Activated CD8-positive, alpha-beta memory T cell treated with anti-CD3 and anti-CD28 coated beads for 36 hours (primary cell): ENCODE data around the gene ARL15. TPM values are rescaled to one million over a fixed set of nuclear protein-coding genes. Genes with fewer than 3 reads are reported as not detected.
"Not testable (repeated sequence)": the region's sequence is repeated elsewhere in the genome, so short reads cannot be mapped to it uniquely, and the experiment has no call there.

Source experiments
- CTCF ChIA-PET: fragments of 350-600 bp; sonication (Branson Sonifier 250); formaldehyde crosslinking; loops from one replicate; lab custom pipeline; 2021; ENCODE audit warnings: antibody characterized with exemption; lab: Charles Lee
- POLR2A ChIA-PET: fragments of 350-600 bp; sonication (Branson Sonifier 250); formaldehyde crosslinking; loops from one replicate; lab custom pipeline; 2021; ENCODE audit warnings: antibody characterized with exemption; lab: Charles Lee
- total RNA-seq, 2 experiments: library from RNA; stranded (reverse); gene quantifications; one replicate each; pipeline ENCODE4 v1.2.3, GENCODE V29; 2021

Gene ARL15
- total RNA-seq, 2 experiments from 2014 or later: 5.5 to 6.4 TPM

GRCh38 chr5:53983568-53984460 is 326.6 kb downstream of the ARL15 start:
- CTCF ChIA-PET: no interaction called here
- POLR2A ChIA-PET: no interaction called here

- POLR2A ChIA-PET, CTCF ChIA-PET: not testable (repeated sequence)
Measured at GRCh38 chr5:53982319-53982718, 328.1 kb downstream of the ARL15 start.

GRCh38 chr5:53980061-53980460 is 330.3 kb downstream of the ARL15 start:
- ChIA-PET CTCF (no interaction called here), POLR2A (no interaction called here)

GRCh38 chr5:53974021-53974420 is 336.4 kb downstream of the ARL15 start:
- POLR2A ChIA-PET: no interaction called here
- CTCF ChIA-PET: no interaction called here

GRCh38 chr5:53972314-53972713 is 338.1 kb downstream of the ARL15 start:
- POLR2A ChIA-PET: no interaction called here
- CTCF ChIA-PET: no interaction called here

- POLR2A ChIA-PET: no interaction called here
- CTCF ChIA-PET: no interaction called here
Measured at GRCh38 chr5:53971551-53971950, 338.8 kb downstream of the ARL15 start.

GRCh38 chr5:53971131-53971530 is 339.2 kb downstream of the ARL15 start:
- ChIA-PET CTCF (no interaction called here), POLR2A (no interaction called here)

- ChIA-PET CTCF (no interaction called here), POLR2A (no interaction called here)
Measured at GRCh38 chr5:53970475-53970874, 339.9 kb downstream of the ARL15 start.

- POLR2A ChIA-PET: no interaction called here
- CTCF ChIA-PET: no interaction called here
Measured at GRCh38 chr5:53969176-53969730, 341.1 kb downstream of the ARL15 start.

GRCh38 chr5:53965459-53965858 is 344.9 kb downstream of the ARL15 start:
- POLR2A ChIA-PET: no interaction called here
- CTCF ChIA-PET: no interaction called here

- POLR2A ChIA-PET: no interaction called here
- CTCF ChIA-PET: no interaction called here
Measured at GRCh38 chr5:53963958-53964357, 346.4 kb downstream of the ARL15 start.

- CTCF ChIA-PET: no interaction called here
- POLR2A ChIA-PET: no interaction called here
Measured at GRCh38 chr5:53962306-53962705, 348.1 kb downstream of the ARL15 start.

- ChIA-PET POLR2A (no interaction called here), CTCF (no interaction called here)
Measured at GRCh38 chr5:53956632-53957031, 353.7 kb downstream of the ARL15 start.

GRCh38 chr5:53956196-53956595 is 354.2 kb downstream of the ARL15 start:
- CTCF ChIA-PET: no interaction called here
- POLR2A ChIA-PET: no interaction called here

- CTCF ChIA-PET: interaction anchor here (0.6 to 0.7 kb wide), 2 partner anchors 37 to 76 kb away, joined by 3 read pairs; no protein-coding TSS in a partner anchor
- POLR2A ChIA-PET: no interaction called here
Measured at GRCh38 chr5:53950621-53951020, 359.8 kb downstream of the ARL15 start.

- ChIA-PET CTCF (no interaction called here), POLR2A (no interaction called here)
Measured at GRCh38 chr5:53948598-53948997, 361.8 kb downstream of the ARL15 start.

- ChIA-PET POLR2A (no interaction called here), CTCF (interaction anchor here (0.7 kb wide), 1 partner anchor 488 kb away, joined by 3 read pairs; no protein-coding TSS in a partner anchor)
Measured at GRCh38 chr5:53946405-53947100, 363.8 kb downstream of the ARL15 start.

GRCh38 chr5:53944981-53945380 is 365.4 kb downstream of the ARL15 start:
- ChIA-PET CTCF (no interaction called here), POLR2A (no interaction called here)

- POLR2A ChIA-PET: no interaction called here
Measured at GRCh38 chr5:53943938-53944337, 366.4 kb downstream of the ARL15 start.

GRCh38 chr5:53942724-53943123 is 367.6 kb downstream of the ARL15 start:
- CTCF ChIA-PET: no interaction called here
- POLR2A ChIA-PET: no interaction called here

More at GRCh38 chr5:53943938-53944337, 366.4 kb downstream of the ARL15 start:
- CTCF ChIA-PET: no interaction called here
